ENCODE results near the gene VTI1A. TPM values are rescaled to one million over a fixed set of nuclear protein-coding genes. Genes with fewer than 3 reads are reported as not detected.

VTI1A gene
- total RNA-seq, 6 experiments from 2014 or later = 23.6 to 27.9 (median 24.9) TPM

DNA sequence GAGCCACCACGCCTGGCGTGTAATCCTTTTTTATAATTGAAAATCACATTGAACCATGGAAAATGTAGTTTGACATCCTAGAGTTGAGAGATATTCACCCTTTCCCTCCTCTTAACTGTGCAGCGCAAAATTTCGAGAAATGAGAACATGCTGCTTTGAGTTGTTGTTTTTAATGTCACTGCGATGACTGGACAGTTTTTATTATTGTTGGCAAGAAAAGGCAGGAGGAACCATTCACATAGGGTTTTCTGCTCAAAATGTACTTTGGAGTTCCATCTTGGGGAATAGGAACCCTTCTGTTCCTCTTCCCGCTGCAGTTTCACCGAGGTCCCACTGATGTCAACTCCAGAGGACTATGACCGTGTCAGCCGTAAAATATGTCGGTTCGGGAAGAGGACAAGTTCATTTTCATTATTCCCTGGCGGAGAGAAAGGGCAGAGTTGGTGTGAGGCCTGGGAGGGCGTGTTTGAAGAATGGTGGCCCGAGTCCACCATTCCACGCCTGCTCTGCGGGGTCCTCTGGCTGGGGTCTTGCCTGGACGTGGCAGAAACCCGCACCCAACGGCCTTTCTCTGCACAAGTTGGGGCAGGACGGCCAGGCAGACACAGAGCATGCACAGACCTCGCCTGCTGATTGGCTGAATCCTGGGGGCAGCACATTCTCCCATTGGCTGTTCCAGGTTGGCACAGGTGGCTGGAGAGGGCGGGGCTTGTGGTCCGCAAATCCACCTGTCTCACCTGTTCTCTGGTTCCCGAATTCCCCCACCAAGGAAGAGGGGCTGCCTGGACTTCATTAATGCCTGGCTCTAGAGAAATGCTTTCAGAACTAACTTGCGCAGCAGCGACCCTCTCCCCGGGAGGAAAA is 397.9 kb downstream of the VTI1A start:
- no peak overlapping the region for H3K27ac Mint-ChIP-seq
- TF ChIP-seq, protein P1, sequence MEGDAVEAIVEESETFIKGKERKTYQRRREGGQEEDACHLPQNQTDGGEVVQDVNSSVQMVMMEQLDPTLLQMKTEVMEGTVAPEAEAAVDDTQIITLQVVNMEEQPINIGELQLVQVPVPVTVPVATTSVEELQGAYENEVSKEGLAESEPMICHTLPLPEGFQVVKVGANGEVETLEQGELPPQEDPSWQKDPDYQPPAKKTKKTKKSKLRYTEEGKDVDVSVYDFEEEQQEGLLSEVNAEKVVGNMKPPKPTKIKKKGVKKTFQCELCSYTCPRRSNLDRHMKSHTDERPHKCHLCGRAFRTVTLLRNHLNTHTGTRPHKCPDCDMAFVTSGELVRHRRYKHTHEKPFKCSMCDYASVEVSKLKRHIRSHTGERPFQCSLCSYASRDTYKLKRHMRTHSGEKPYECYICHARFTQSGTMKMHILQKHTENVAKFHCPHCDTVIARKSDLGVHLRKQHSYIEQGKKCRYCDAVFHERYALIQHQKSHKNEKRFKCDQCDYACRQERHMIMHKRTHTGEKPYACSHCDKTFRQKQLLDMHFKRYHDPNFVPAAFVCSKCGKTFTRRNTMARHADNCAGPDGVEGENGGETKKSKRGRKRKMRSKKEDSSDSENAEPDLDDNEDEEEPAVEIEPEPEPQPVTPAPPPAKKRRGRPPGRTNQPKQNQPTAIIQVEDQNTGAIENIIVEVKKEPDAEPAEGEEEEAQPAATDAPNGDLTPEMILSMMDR (IDR thresholded peaks at IDR 0.05) = no peak

DNA sequence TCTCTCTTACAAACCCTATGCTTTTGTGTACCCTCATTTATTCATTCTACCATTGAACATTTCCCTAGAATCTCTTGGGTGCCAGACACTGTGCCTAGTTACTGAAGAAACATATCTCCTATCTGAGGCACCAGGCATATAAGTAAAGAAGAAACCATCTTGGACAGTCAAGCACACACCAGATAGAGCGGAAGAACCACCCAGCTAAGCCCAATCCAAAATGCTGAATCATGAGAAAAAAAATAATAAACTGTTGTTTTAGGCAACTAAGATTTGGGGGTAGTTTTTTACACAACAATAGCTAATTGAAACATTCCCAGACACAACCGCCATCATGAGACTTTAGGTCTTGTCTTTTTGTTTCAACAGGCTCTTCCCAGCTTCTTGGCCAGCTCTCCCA is 400.8 kb downstream of the VTI1A start:
- Mint-ChIP-seq H3K36me3 (ENCODE audit: low read depth) (peaks cover 16% of the 10 kb centered on the region), H3K4me3 (no peak overlapping the region), H3K27me3 (ENCODE audit: insufficient read depth) (peaks cover 18% of the 10 kb centered on the region), H3K9me3 (peaks cover 26% of the 10 kb centered on the region), H3K4me1 (ENCODE audit: low read depth) (no peaks in the 10 kb centered on the region; the same call in 1 of the 2 replicates), H3K27ac (no peak overlapping the region)
- no peak for DNase-seq
- TF ChIP-seq, protein P1 (IDR thresholded peaks at IDR 0.05) = no peak

More for the DNA sequence above, 397.9 kb downstream of the VTI1A start:
- Mint-ChIP-seq H3K27me3 (ENCODE audit: insufficient read depth) (peaks cover 11% of the 10 kb centered on the region), H3K4me1 (ENCODE audit: low read depth) (no peaks in the 10 kb centered on the region; the same call in 1 of the 2 replicates), H3K9me3 (peaks cover 26% of the 10 kb centered on the region), H3K4me3 (no peak overlapping the region), H3K36me3 (ENCODE audit: low read depth) (peaks cover 16% of the 10 kb centered on the region)
- no peak for DNase-seq

DNA sequence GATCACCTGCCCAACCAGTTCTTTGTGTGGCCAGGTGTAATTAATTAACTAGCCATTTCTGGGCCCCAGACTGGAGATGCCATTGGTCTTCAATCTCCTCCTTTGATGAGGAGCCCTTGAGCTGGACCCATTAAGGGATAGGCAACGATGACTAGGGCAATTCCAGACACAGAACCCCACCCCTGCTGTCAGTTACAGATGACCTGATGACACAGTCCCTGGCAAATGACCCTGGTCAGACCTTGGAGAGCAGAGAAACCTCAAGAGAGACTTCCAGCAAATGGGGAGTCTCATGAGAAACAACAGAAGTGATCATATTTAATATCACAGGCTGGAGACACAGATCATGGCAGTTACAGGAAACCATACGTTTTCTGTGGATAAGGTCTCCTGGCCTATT is 401.2 kb downstream of the VTI1A start:
- H3K9me3 Mint-ChIP-seq = peaks cover 26% of the 10 kb centered on the region
- peaks cover 16% of the 10 kb centered on the region for H3K36me3 Mint-ChIP-seq (ENCODE audit: low read depth)
- DNase-seq = no peak
- H3K4me1 Mint-ChIP-seq (ENCODE audit: low read depth) = no peaks in the 10 kb centered on the region; the same call in 1 of the 2 replicates
- peaks cover 23% of the 10 kb centered on the region for H3K27me3 Mint-ChIP-seq (ENCODE audit: insufficient read depth)
- H3K4me3 Mint-ChIP-seq = no peak overlapping the region
- TF ChIP-seq, protein P1 (IDR thresholded peaks at IDR 0.05) = no peak
- H3K27ac Mint-ChIP-seq = no peak overlapping the region

DNA sequence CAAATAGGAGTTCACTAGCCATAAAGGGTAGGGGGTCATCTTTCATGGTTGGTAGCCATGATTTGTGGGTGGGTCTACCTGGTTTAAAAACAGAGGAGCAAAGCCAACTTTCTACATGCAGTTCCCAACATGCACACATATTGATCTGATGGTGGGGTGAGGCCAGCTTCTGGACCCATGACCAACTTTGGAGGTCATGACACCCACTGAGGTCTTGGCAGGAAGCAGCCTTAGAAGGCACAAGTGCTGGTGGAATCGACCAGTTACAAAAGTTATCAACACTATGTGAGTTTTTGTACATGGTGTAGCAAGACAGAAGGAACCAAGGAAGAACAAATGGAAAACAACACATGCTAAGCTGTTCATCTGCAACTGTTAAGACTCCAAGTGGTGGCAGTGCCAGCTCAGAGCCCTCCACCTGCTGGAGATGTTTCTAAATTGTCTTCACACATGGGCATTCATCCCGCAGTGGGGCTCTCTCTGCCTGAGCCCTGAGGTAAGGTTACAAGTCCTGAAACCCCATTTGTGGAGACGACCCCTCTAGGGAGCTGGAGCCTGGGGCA is 401.9 kb downstream of the VTI1A start:
- no peak overlapping the region for H3K4me3 Mint-ChIP-seq
- H3K36me3 Mint-ChIP-seq (ENCODE audit: low read depth) = peaks cover 16% of the 10 kb centered on the region
- DNase-seq = no peak
- no peaks in the 10 kb centered on the region; the same call in 1 of the 2 replicates for H3K4me1 Mint-ChIP-seq (ENCODE audit: low read depth)
- peaks cover 24% of the 10 kb centered on the region for H3K27me3 Mint-ChIP-seq (ENCODE audit: insufficient read depth)
- H3K9me3 Mint-ChIP-seq = peaks cover 26% of the 10 kb centered on the region
- H3K27ac Mint-ChIP-seq = no peak overlapping the region
- TF ChIP-seq, protein P1 (IDR thresholded peaks at IDR 0.05) = no peak

DNA sequence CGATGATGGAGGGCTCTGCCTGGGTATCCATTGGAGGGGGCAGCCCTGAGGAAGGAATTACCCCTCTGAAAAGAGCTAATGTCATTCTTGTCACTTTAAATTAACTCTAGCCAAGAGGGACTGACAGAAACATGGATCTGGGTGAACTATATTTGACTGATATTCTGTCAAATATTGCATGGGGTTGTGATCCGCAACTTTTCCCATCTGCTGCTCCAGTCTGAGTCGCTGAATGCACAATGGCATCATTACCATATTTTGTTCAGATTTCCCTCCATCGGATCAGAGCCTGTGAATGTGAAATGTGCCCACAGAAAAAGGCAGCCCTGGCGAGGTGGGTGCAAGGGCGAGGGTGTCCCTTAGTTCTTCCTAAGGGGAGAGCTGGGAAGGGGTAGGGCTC is 402.5 kb downstream of the VTI1A start:
- Mint-ChIP-seq H3K4me1 (ENCODE audit: low read depth) (no peaks in the 10 kb centered on the region; the same call in 1 of the 2 replicates), H3K27me3 (ENCODE audit: insufficient read depth) (peaks cover 24% of the 10 kb centered on the region), H3K36me3 (ENCODE audit: low read depth) (peaks cover 16% of the 10 kb centered on the region), H3K4me3 (no peak overlapping the region), H3K27ac (no peak overlapping the region), H3K9me3 (peaks cover 26% of the 10 kb centered on the region)
- TF ChIP-seq, protein P1 (IDR thresholded peaks at IDR 0.05) = no peak
- DNase-seq = no peak
